Measurements from ENCODE around the gene MAP2.

MAP2 gene

DNA sequence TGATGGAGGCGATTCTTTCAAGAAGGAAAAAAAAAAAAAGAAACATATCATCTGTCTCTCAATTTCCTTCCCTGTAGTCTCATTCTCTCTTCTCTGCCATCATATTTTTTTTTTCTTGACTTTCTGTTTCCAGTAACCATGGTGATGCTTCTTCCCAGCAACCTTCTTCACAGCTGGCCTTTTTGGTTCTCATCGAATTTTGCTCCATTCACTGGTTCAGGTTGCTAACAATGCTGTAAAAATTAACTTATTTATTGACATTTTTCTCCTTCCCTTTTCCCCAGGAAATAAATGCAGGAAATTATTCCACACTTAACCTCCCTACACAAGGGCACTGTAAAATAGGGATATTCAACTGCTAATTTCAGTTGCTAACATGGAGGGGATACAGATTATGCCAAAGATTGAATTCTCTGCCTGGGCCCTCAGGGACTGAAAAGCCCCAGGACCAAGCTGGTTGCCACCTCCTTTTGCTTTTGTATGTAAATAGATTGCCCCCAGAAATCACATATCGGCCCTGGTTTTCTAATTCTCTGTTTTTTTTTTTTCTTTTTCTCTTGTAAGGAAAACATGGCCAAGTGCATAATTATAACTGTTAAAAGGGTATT lies 154.7 kb downstream of the MAP2 start:
- no peak overlapping the region for H3K23ac ChIP-seq (ENCODE audit: low read length)
- H3K36me3 ChIP-seq (ENCODE audit: control insufficient read depth, insufficient read depth, low read length) = no peaks in the 10 kb centered on the region
- no peak overlapping the region for H2BK120ac ChIP-seq (ENCODE audit: low read depth, low read length)
- no peak overlapping the region for H3K18ac ChIP-seq (ENCODE audit: low read length)
- no peak overlapping the region for H2BK5ac ChIP-seq (ENCODE audit: low read length)
- no peak overlapping the region for H3K27ac ChIP-seq (ENCODE audit: low read depth, low read length)
- DNase-seq = peak; percentile 49
- no peak overlapping the region for H3K4me2 ChIP-seq (ENCODE audit: low read length)
- H4K5ac ChIP-seq (ENCODE audit: low read length) = no peak overlapping the region
- no peak overlapping the region for H2BK15ac ChIP-seq (replicated peaks; ENCODE audit: low read depth)
- no peak overlapping the region for H3K4me3 ChIP-seq (ENCODE audit: low read length)
- no CpG with 5 or more reads among the region's 3 CpGs for WGBS (ENCODE audit: extremely low coverage, insufficient coverage, low lambda C conversion rate)
- no peak overlapping the region for H3K4ac ChIP-seq (ENCODE audit: low read depth, low read length)
- H4K8ac ChIP-seq (ENCODE audit: low read depth, low read length) = no peak overlapping the region
- H3K27me3 ChIP-seq (ENCODE audit: insufficient read depth, low read length, poor library complexity) = no peaks in the 10 kb centered on the region
- no peak overlapping the region for H2AK5ac ChIP-seq (ENCODE audit: low read length)
- no peaks in the 10 kb centered on the region for H3K79me1 ChIP-seq (ENCODE audit: low read length)
- H3K9ac ChIP-seq (ENCODE audit: low read length) = no peak overlapping the region
- H3K4me1 ChIP-seq (ENCODE audit: control insufficient read depth, low read depth, low read length) = no peaks in the 10 kb centered on the region
- no peak overlapping the region for H3K56ac ChIP-seq (ENCODE audit: low read length)
- H3K79me2 ChIP-seq (ENCODE audit: control insufficient read depth, insufficient read depth, low read length) = no peaks in the 10 kb centered on the region

DNA sequence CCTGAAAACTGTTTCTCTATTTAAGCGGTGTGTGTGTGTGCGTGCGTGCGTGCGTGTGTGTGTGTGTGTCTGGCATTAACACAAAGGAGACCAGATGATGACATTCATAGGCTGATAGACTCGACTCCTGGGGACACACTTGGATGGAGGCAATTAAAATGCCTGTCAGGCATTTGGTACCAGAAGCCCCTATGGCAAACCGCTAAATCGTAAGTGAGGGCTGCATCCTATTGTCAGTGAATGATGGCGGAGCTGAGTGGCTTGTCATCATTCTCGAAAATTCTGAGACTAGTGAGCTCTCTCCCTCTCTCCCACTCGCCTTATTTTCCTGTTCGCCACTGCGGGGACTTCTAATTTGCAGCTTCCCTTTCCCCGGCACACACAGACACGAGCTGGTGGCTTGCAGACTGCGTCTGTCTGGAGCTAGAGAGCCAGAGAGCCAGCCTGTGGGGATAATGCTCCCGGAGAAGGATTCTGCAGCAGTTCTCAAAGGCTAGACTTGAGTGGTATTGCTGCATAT lies 155.4 kb downstream of the MAP2 start:
- H2BK120ac ChIP-seq (ENCODE audit: low read depth, low read length) = no peak overlapping the region
- no CpG with 5 or more reads among the region's 17 CpGs for WGBS (ENCODE audit: extremely low coverage, insufficient coverage, low lambda C conversion rate)
- no peak overlapping the region for H3K27ac ChIP-seq (ENCODE audit: low read depth, low read length)

DNA sequence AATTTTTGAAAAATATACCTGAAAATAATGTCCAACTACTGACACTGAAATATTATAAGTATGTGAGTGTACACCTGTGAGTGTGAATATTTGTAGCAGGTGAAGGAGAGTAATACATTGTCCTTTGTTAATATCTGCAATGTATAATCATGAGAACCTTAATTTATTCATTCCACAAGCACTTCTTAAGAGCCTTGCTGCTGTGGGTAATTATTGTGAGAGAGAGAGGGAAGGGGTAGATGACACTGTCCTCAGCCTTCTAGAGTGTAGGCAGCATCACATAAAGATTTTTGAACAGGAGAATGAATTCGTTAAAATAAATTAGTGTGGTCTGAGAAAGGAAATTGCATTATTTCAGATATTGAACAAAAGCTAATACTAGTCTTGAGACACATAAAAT lies 157.2 kb downstream of the MAP2 start:
- Histone ChIP-seq H2BK120ac (ENCODE audit: low read depth, low read length) (no peak overlapping the region), H3K4me1 (ENCODE audit: control insufficient read depth, low read depth, low read length) (no peaks in the 10 kb centered on the region), H3K36me3 (ENCODE audit: control insufficient read depth, insufficient read depth, low read length) (no peaks in the 10 kb centered on the region), H3K23ac (ENCODE audit: low read length) (no peak overlapping the region), H4K5ac (ENCODE audit: low read length) (no peak overlapping the region), H3K27ac (ENCODE audit: low read depth, low read length) (no peak overlapping the region), H3K4me2 (ENCODE audit: low read length) (no peak overlapping the region), H3K79me2 (ENCODE audit: control insufficient read depth, insufficient read depth, low read length) (no peaks in the 10 kb centered on the region), H3K18ac (ENCODE audit: low read length) (no peak overlapping the region), H3K4ac (ENCODE audit: low read depth, low read length) (no peak overlapping the region), H3K9ac (ENCODE audit: low read length) (no peak overlapping the region), H3K79me1 (ENCODE audit: low read length) (no peaks in the 10 kb centered on the region), H3K56ac (ENCODE audit: low read length) (no peak overlapping the region), H2AK5ac (ENCODE audit: low read length) (no peak overlapping the region), H2BK15ac (replicated peaks; ENCODE audit: low read depth) (no peak overlapping the region), H2BK5ac (ENCODE audit: low read length) (no peak overlapping the region), H4K8ac (ENCODE audit: low read depth, low read length) (no peak overlapping the region), H3K4me3 (ENCODE audit: low read length) (no peak overlapping the region), H3K27me3 (ENCODE audit: insufficient read depth, low read length, poor library complexity) (no peaks in the 10 kb centered on the region)
- no peak for DNase-seq
- WGBS (ENCODE audit: extremely low coverage, insufficient coverage, low lambda C conversion rate) = no CpG with 5 or more reads among the region's 1 CpG

More for the DNA sequence above, 155.4 kb downstream of the MAP2 start:
- H2BK15ac ChIP-seq (replicated peaks; ENCODE audit: low read depth) = no peak overlapping the region
- H3K56ac ChIP-seq (ENCODE audit: low read length) = no peak overlapping the region
- H2BK5ac ChIP-seq (ENCODE audit: low read length) = no peak overlapping the region
- peak; percentile 37 for DNase-seq
- no peak overlapping the region for H3K4me2 ChIP-seq (ENCODE audit: low read length)
- H4K5ac ChIP-seq (ENCODE audit: low read length) = no peak overlapping the region
- no peak overlapping the region for H3K23ac ChIP-seq (ENCODE audit: low read length)
- no peaks in the 10 kb centered on the region for H3K79me1 ChIP-seq (ENCODE audit: low read length)
- H3K36me3 ChIP-seq (ENCODE audit: control insufficient read depth, insufficient read depth, low read length) = no peaks in the 10 kb centered on the region
- H2AK5ac ChIP-seq (ENCODE audit: low read length) = no peak overlapping the region
- H3K4me3 ChIP-seq (ENCODE audit: low read length) = no peak overlapping the region
- no peak overlapping the region for H3K4ac ChIP-seq (ENCODE audit: low read depth, low read length)
- no peaks in the 10 kb centered on the region for H3K4me1 ChIP-seq (ENCODE audit: control insufficient read depth, low read depth, low read length)
- no peak overlapping the region for H3K9ac ChIP-seq (ENCODE audit: low read length)
- H3K79me2 ChIP-seq (ENCODE audit: control insufficient read depth, insufficient read depth, low read length) = no peaks in the 10 kb centered on the region
- no peak overlapping the region for H4K8ac ChIP-seq (ENCODE audit: low read depth, low read length)
- H3K18ac ChIP-seq (ENCODE audit: low read length) = no peak overlapping the region
- H3K27me3 ChIP-seq (ENCODE audit: insufficient read depth, low read length, poor library complexity) = no peaks in the 10 kb centered on the region

DNA sequence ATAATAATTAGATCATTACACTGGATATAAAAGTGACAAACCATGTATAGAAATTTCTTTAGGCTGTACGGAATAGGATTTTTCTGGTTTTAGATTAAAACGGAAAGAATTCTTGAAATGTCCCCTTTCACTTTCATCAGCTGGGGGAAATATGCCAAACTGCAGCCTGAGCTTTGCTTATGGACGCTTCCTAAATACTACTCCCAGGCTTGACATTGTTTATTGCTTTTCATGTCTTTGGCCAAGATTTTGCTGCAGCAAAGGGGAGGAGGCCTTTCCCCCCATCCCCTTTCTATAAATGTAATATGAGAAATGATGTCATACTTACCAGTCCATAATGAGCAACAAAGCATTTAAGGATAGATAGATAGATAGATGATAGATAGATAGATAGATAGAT lies 158.4 kb downstream of the MAP2 start:
- Histone ChIP-seq H4K8ac (ENCODE audit: low read depth, low read length) (no peak overlapping the region), H3K4me3 (ENCODE audit: low read length) (no peak overlapping the region), H3K36me3 (ENCODE audit: control insufficient read depth, insufficient read depth, low read length) (no peaks in the 10 kb centered on the region), H3K4me2 (ENCODE audit: low read length) (no peak overlapping the region), H3K79me1 (ENCODE audit: low read length) (no peaks in the 10 kb centered on the region), H2BK15ac (replicated peaks; ENCODE audit: low read depth) (no peak overlapping the region), H3K79me2 (ENCODE audit: control insufficient read depth, insufficient read depth, low read length) (no peaks in the 10 kb centered on the region), H3K4ac (ENCODE audit: low read depth, low read length) (no peak overlapping the region), H2AK5ac (ENCODE audit: low read length) (no peak overlapping the region), H3K9ac (ENCODE audit: low read length) (no peak overlapping the region), H3K4me1 (ENCODE audit: control insufficient read depth, low read depth, low read length) (no peaks in the 10 kb centered on the region), H3K27ac (ENCODE audit: low read depth, low read length) (no peak overlapping the region), H2BK5ac (ENCODE audit: low read length) (no peak overlapping the region), H3K27me3 (ENCODE audit: insufficient read depth, low read length, poor library complexity) (no peaks in the 10 kb centered on the region), H3K23ac (ENCODE audit: low read length) (no peak overlapping the region), H2BK120ac (ENCODE audit: low read depth, low read length) (no peak overlapping the region), H3K56ac (ENCODE audit: low read length) (no peak overlapping the region), H4K5ac (ENCODE audit: low read length) (no peak overlapping the region), H3K18ac (ENCODE audit: low read length) (no peak overlapping the region)
- no CpG with 5 or more reads among the region's 3 CpGs for WGBS (ENCODE audit: extremely low coverage, insufficient coverage, low lambda C conversion rate)
- DNase-seq = no peak

DNA sequence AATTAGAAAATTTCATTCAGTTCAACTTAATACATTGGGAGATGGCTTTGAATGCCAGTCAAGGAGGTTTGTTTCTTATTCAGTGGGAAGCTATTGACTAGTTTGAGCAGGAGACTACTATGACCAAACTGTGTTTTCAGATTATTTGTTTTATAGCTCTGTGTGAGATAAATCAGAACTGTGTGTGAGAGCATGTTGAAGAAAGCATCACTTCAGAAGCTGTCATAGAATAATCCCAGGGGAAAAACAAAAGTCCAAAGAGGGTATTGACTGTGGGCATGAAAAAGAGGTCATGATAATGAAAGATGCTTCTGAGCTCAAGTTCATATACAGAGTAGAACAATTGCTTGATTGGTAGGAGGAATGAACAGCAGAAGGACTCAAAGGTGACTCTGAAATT lies 160.6 kb downstream of the MAP2 start:
- no peak overlapping the region for H3K4me3 ChIP-seq (ENCODE audit: low read length)
- H3K27ac ChIP-seq (ENCODE audit: low read depth, low read length) = no peak overlapping the region
- H4K5ac ChIP-seq (ENCODE audit: low read length) = no peak overlapping the region
- H2BK5ac ChIP-seq (ENCODE audit: low read length) = no peak overlapping the region
- no peak overlapping the region for H3K18ac ChIP-seq (ENCODE audit: low read length)
- no peaks in the 10 kb centered on the region for H3K79me1 ChIP-seq (ENCODE audit: low read length)
- H3K56ac ChIP-seq (ENCODE audit: low read length) = no peak overlapping the region
- H3K36me3 ChIP-seq (ENCODE audit: control insufficient read depth, insufficient read depth, low read length) = no peaks in the 10 kb centered on the region
- H2AK5ac ChIP-seq (ENCODE audit: low read length) = no peak overlapping the region
- H3K27me3 ChIP-seq (ENCODE audit: insufficient read depth, low read length, poor library complexity) = no peaks in the 10 kb centered on the region
- no peak overlapping the region for H3K9ac ChIP-seq (ENCODE audit: low read length)
- H3K4me2 ChIP-seq (ENCODE audit: low read length) = no peak overlapping the region
- H2BK15ac ChIP-seq (replicated peaks; ENCODE audit: low read depth) = no peak overlapping the region
- H3K4me1 ChIP-seq (ENCODE audit: control insufficient read depth, low read depth, low read length) = no peaks in the 10 kb centered on the region
- no peak for DNase-seq
- H2BK120ac ChIP-seq (ENCODE audit: low read depth, low read length) = no peak overlapping the region
- H4K8ac ChIP-seq (ENCODE audit: low read depth, low read length) = no peak overlapping the region
- no peak overlapping the region for H3K4ac ChIP-seq (ENCODE audit: low read depth, low read length)
- H3K79me2 ChIP-seq (ENCODE audit: control insufficient read depth, insufficient read depth, low read length) = no peaks in the 10 kb centered on the region
- H3K23ac ChIP-seq (ENCODE audit: low read length) = no peak overlapping the region

DNA sequence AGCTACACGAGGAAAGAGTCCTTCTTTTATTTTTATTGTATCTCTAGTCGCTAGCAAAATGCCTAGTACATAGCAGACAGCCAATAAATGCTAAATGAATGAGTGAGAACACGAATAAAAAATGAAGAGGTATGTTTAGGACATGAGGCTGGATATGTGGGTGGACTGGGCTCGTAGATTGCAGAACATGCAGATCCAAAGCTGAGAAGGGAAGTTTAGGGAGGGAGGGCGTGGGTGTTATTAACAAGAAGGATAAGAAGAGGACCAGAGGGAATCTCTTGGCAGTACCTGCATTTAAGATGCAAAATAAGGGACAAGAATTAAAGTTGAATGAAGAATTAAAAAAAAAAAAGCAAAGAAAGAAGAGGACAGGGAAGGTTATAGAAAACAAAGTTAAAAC lies 161.1 kb downstream of the MAP2 start:
- no peaks in the 10 kb centered on the region for H3K79me2 ChIP-seq (ENCODE audit: control insufficient read depth, insufficient read depth, low read length)
- H3K23ac ChIP-seq (ENCODE audit: low read length) = no peak overlapping the region
- H3K79me1 ChIP-seq (ENCODE audit: low read length) = no peaks in the 10 kb centered on the region
- H2BK5ac ChIP-seq (ENCODE audit: low read length) = no peak overlapping the region
- H3K4me2 ChIP-seq (ENCODE audit: low read length) = no peak overlapping the region
- no peak overlapping the region for H2BK120ac ChIP-seq (ENCODE audit: low read depth, low read length)
- H2BK15ac ChIP-seq (replicated peaks; ENCODE audit: low read depth) = no peak overlapping the region
- H3K27ac ChIP-seq (ENCODE audit: low read depth, low read length) = no peak overlapping the region
- H4K8ac ChIP-seq (ENCODE audit: low read depth, low read length) = no peak overlapping the region
- no peak overlapping the region for H3K4ac ChIP-seq (ENCODE audit: low read depth, low read length)
- no peak overlapping the region for H3K18ac ChIP-seq (ENCODE audit: low read length)
- no peak overlapping the region for H3K4me3 ChIP-seq (ENCODE audit: low read length)
- no peak overlapping the region for H4K5ac ChIP-seq (ENCODE audit: low read length)
- no peaks in the 10 kb centered on the region for H3K4me1 ChIP-seq (ENCODE audit: control insufficient read depth, low read depth, low read length)
- DNase-seq = no peak
- no peaks in the 10 kb centered on the region for H3K36me3 ChIP-seq (ENCODE audit: control insufficient read depth, insufficient read depth, low read length)
- no peaks in the 10 kb centered on the region for H3K27me3 ChIP-seq (ENCODE audit: insufficient read depth, low read length, poor library complexity)
- no peak overlapping the region for H2AK5ac ChIP-seq (ENCODE audit: low read length)
- H3K56ac ChIP-seq (ENCODE audit: low read length) = no peak overlapping the region
- no CpG with 5 or more reads among the region's 5 CpGs for WGBS (ENCODE audit: extremely low coverage, insufficient coverage, low lambda C conversion rate)
- no peak overlapping the region for H3K9ac ChIP-seq (ENCODE audit: low read length)

All from mesendoderm (in vitro differentiated cells).